Measurements from ENCODE around the gene FARP2.
"Not testable (repeated sequence)": the region's sequence is repeated elsewhere in the genome, so short reads cannot be mapped to it uniquely, and the experiment has no call there.

FARP2 gene

GRCh38 chr2:241368643-241369042, 12.6 kb downstream of the FARP2 start:
- DNase-seq: no peak

GRCh38 chr2:241372361-241372992, 16.4 kb downstream of the FARP2 start:
- DNase-seq: no peak

DNA sequence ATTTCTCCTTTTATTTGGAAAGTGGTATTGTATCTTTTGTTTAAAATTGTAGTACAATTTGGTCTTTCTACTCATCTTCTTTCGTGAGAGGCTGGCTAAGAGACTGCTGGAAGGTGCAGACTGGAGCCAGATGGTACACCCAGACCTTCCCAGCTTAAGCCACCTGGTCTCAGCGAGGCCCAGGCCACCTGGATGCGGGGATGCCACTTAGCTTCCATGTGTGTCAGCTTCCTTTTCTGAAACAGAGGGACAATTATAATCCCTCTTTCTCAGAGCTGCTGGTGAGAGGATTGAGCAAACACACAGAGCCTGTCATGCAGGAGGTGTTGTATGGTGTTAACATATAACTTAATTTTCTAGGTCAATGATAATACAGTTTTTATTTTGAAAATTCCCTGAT, 17.4 kb downstream of the FARP2 start:
- no peak for DNase-seq

DNA sequence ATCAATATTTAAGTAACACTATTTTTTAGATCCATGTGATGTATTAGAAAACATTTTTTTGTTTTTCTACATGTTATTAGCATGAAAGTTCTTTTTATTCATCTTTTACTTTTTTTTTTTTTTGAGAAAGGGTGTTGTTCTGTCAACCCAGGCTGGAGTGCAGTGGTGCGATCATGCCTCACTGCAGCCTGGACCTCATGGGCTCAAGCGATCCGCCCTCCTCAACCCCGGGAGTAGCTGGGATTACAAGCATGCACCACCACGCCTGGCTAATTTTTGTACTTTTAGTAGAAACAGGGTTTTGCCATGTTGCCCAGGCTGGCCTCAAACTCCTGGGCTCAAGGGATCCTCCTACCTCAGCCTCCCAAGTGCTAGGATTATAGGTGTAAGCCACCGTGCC, 17.8 kb downstream of the FARP2 start:
- DNase-seq: not testable (repeated sequence)

DNA sequence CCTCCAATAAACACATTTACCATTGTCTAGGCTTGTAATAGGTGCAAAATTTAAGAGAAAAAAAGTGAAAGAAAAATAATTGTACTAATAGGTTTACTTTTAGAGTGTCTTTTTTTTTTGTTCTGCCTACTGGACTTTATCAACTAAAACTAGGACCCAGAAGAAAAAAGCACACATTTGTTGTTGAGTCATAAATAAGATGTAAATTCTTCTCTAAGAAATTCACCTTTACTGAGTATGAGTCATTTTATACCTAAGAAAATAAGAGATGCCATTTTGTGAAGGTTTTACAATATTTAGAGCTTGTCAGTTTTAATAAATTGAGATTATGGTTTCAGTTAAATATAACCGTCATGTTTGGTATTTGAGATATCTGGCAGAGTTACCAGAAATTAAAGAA, 19.2 kb downstream of the FARP2 start:
- DNase-seq: no peak

DNA sequence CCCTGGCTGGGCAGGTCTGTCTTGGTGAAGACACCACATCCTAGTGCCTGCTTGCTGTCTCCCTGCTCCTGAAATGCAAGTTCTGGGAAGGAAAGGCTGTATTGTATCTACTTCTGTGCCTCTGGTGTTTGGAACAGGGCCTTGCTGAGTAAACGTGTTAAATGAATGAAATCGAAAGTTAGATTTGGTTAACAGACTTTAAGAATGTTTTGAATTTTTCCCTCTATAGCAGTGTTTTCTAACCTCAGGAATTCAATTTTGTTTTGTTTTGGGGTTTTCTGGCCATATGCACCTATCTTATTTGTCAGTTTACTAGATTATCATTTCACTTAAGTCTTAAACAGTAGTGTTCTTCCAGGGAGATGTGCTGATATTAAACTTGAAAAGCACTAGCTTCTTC, 20.7 kb downstream of the FARP2 start:
- DNase-seq: no peak

DNA sequence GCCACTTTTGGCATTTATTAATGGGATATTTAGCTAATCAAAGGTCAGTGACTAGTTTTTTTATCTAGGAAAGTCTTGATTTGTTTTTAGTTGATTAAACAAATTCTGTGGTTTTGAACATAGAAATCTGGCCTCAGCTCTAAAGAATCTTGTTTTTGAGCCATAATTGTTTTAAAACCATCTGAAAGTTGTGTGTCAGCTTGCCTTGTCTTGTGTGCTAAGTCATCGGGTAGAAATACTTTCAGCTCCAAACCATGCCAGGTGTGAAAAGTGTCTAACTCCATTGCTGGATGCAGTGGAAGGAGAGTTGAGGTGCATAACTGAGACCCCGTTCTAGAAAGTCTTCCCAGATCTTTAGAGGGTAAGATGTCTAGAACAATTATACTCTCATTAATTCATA, 22.7 kb downstream of the FARP2 start:
- no peak for DNase-seq

DNA sequence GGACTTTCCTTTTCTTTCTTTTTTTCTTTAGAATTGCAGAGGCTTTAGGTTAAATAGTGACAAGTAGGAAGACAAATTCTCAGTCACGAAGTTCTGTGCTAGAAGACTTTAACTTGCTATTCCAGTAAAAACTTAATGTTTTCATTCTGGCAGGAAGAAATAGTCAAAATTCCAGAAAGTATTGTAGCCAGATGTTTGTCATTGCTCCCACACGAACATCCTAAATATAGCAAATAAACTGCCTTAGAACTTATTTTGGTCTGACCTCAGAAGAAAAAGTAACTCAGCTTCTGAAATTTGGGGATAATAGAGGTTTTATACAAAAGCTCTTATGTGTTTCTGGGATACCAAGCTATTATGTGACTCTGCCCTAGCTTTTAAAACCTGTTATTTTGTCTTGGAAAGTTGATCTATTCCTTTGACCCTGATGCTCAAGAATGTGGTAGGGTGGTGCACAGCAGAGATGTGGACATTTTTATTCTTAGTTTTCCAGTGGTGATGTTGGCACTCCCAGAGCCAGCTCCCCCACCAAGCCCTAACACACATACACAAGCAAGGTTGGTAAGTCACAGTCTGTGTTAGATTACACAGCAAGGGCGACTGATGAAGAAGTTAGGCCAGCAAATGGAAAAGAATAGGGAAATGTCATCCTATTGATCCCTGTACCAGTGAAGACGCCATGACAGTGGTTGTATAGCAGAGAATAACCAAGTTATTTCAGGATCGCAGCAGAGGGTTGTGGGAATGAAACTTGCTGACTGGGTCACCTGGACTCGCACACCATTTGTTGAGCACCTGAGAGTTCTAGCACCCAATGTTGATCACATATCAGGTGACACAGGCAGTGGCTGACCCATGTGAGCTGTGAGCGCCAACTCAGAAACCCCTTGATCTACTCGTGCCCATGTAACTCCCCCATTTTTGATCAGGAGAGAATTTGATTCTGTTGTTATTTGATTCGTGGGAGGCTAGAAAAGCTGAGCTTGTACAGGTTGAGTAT, 23.7 kb downstream of the FARP2 start:
- no peak for DNase-seq

GRCh38 chr2:241381872-241382271, 25.8 kb downstream of the FARP2 start:
- no peak for DNase-seq

DNA sequence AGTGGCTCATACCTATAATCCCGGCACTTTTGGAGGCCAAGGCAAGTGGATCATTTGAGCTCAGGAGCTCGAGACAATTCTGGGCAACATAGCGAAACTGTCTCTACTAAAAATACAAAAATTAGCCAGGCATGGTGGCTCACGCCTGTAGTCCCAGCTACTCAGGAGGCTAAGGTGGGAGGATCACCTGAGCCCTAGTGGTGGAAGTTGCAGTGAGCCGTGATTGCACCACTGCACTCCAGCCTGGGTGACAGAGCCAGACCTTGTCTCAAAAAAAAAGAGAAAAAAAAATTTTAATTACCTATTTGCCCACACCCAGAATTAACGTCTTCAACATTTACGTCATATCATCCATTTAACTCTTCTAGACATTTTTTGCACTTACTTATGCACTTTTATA, 29.4 kb downstream of the FARP2 start:
- DNase-seq: not testable (repeated sequence)

DNA sequence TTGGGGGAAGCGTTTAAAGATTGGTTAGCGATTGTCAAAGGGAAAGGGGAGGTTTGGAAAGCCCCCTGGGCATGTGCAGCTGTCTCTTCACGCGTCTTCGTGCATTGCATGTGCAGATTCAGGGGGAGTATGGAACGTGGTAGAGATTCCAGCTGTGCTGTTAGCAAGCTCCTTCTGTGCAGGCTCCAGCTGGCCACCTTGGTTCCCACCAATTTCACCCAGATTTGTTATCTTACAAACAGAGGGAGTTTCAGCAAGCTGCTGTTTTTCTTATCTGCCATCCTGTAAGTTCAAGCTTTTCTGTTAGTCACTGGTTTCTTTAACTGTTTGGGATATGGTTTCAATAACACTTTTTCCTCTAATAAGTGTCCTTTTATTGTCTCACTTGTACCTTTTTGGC, 30.4 kb downstream of the FARP2 start:
- no peak for DNase-seq

- no peak for DNase-seq
Observed at GRCh38 chr2:241389697-241390096, 33.6 kb downstream of the FARP2 start.

GRCh38 chr2:241390301-241391206, 34.5 kb downstream of the FARP2 start:
- DNase-seq: no peak

DNA sequence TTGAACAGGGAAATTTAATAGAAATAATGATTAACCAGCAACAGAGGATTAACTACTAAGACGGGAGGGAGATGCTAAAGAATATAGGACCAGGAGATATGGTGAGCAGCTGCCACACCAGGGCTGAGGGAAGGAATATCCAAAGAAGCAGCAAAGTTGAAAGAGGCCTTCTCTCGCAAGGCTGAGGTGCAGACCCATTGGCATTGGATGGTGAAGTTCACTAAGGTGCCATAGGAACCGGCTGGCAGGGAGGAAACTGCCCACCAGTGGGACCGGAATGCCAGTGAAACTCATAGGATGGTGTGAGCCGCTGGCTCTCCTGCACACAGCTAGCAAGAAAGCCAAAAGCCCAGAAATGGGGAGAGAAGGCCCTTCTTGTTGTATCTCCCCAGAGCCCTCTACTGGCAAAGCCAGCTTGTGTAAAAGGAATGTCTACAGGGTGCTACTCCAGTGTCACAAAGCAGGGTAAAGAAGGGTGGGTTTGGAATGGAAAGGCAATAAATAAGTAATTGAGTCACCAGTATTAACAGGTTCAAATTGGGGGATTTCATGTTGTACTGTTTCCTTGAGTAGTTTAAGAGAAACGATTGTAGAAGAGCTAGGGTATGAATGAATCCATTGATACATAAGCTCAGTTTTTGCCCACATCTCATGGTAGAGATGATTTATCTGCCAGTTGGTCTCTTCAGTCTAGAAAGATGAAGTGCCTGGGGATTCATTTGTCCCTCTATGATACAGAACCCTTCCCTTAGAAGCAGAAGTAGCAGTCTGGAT, 36.0 kb downstream of the FARP2 start:
- DNase-seq: peak in 1 of 2 donors; percentile 18

DNA sequence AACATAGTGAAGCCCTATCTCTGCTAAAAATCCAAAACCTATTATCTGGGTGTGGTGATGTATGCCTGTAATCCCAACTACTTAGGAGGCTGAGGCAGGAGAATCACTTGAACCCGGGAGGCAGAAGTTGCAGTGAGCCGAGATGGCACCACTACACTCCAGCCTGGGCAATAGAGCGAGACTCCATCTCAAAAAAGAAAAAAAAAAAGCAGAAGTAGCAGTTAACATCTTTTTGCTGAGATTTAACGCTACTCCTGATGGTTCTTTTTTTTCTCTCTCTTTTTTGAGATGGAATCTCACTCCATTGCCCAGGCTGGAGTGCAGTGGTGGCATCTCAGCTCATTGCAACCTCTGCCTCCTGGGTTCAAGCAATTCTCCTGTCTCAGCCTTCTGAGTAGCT, 36.7 kb downstream of the FARP2 start:
- not testable (repeated sequence) for DNase-seq

DNA sequence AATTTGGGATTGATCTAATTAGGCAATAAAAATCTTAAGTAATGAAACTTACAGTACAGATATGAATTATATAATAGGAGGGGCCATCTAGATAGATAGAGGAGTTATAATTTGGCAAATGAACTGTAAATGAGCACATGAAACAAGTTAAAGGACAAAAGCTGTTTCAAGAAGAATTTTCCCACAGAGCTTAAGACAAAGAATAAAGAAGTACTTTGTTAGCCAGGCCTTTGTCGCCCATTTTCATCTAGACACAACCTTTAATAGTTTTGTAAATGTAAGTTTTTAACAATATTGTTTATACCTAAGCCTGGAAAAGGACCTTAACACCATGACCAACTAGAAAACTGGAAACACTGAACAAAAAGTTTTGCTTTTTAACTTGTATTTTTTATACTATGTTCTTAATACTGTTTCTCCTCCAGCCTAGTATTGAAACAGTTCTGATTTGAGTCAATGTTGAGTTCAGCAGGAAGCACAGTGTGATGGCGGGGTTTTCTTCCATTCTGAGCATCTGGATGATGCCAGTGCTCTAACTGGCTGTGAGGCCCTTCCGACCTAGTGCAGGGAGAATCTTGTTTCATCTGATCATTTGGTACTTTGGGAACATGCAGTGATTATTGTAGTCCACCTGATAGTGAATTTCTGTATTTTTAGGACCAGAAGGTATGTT, 37.6 kb downstream of the FARP2 start:
- DNase-seq: no peak

- not testable (repeated sequence) for DNase-seq
Observed at GRCh38 chr2:241396809-241397208, 40.7 kb downstream of the FARP2 start.

DNA sequence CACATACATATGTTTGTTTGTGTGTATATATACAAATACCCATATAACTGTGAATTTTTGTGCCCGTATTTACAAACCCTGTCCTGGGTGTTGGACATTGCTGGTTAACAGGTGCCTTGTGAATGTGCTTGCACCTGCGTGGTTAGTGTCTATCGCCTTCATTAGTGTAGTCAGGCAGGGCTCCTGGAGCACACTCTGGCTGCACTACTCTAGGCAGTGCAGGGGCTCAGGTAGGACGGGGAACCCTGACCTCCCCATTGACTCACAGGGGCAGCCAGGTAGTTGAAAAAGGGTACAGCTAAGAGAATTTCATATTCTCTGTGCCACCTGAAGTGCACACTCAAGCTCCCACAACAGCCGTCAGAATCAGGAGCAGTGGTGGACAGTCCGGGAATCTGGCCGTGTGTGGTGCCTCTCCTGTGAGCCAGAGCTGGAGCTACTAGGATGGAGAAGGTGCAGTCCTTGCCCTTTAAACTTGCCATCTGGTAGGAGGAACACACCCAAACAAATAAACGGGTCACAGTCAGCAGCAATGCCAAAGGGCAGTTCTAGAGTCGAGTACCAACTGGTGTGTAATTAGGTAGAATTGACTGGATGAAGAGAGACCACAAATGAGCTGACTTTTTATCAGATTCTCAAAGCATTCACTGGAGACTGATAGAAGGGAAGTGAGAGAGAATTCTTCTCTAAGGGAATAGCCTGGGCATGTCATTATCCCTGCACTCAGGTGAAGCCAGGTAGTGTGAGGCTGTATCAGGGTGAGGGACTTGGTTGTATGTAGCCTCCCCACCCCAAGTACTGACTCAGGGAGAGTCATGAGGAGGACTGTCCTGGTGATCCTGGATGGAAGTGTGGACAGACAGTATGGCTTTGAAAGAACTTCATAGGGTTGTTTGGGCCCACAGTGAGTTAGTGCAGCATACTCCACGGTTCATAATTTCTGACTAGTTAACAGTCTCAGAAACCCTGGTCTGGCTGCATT, 44.1 kb downstream of the FARP2 start:
- DNase-seq: no peak

DNA sequence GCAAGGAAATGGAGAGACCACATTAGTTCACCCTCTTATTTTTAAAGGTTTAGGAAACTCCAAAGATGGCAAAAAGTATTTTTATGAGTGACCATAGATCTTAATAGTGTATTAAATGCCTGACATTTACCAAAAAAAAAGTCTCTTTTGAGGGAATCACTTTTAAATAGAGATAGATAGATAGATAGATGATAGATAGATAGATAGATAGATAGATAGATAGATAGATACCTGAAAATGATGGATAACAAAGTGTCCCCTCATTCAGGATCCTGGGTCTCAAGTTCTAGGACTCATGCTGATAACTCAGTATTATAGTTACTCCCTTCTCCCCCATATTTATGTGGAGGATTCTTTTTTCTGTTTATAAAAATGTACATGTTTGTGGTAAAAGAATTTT, 52.8 kb downstream of the FARP2 start:
- DNase-seq: no peak

DNA sequence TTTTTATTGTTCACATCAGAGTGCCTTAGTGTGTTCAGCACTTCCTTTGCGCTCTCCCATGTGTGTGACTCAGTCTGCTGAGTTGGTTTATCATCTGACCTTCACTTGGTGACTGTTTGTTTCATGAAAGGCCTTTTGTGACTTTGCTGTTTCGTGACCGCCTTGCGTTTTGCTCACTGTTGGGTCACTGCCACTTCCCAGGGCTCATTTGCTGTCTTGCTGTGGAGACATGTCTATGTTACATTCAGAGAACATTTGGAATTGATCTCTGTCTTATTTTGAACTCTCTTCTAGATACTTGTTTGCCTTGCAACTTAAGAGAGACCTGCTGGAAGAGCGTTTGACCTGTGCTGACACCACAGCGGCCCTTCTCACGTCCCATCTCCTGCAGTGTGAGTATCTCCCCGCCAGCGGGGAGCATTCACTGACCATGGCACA, 54.7 kb downstream of the FARP2 start:
- DNase-seq: no peak

All from CD4-positive, alpha-beta T cell treated with Interleukin-1 beta for 1 hour (primary cell).